ENCODE measurements around the gene DHRSX.

DNA sequence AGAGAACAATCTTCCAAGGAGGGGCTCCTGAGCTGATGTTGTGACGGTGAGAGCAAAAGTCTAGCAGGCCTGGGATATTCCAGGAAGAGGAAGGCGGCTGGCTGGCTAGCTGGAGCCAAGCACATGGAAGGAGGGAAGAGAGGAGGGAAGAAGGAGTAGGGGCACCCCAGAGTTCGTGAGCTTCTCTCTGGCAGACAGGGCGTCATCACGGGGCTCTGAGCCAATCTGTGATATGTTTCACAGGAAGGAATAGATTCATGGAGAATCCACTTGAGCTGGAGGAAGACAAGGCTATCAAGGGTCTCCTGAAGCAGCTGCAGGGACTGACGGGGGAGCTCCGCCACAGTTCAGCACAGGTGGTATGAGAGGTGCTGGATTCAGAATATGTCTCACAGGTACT lies 73.6 kb downstream of the DHRSX start:
- TF ChIP-seq POLR2AphosphoS5 (IDR thresholded peaks at IDR 0.05) (no peak), POLR2A (IDR thresholded peaks at IDR 0.05; ENCODE audit: low read depth) (no peak)
- TF ChIP-seq, protein P1, sequence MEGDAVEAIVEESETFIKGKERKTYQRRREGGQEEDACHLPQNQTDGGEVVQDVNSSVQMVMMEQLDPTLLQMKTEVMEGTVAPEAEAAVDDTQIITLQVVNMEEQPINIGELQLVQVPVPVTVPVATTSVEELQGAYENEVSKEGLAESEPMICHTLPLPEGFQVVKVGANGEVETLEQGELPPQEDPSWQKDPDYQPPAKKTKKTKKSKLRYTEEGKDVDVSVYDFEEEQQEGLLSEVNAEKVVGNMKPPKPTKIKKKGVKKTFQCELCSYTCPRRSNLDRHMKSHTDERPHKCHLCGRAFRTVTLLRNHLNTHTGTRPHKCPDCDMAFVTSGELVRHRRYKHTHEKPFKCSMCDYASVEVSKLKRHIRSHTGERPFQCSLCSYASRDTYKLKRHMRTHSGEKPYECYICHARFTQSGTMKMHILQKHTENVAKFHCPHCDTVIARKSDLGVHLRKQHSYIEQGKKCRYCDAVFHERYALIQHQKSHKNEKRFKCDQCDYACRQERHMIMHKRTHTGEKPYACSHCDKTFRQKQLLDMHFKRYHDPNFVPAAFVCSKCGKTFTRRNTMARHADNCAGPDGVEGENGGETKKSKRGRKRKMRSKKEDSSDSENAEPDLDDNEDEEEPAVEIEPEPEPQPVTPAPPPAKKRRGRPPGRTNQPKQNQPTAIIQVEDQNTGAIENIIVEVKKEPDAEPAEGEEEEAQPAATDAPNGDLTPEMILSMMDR (IDR thresholded peaks at IDR 0.05): no peak

Measured in esophagus muscularis mucosa (tissue), 3 donors.